Femur (tissue), 1 donor: ENCODE results near the gene PLRG1.

Experiments used
- DNase-seq: peaks from one replicate; pipeline ENCODE4 v3.0.0-alpha.2; 2017

The PLRG1 gene

DNA sequence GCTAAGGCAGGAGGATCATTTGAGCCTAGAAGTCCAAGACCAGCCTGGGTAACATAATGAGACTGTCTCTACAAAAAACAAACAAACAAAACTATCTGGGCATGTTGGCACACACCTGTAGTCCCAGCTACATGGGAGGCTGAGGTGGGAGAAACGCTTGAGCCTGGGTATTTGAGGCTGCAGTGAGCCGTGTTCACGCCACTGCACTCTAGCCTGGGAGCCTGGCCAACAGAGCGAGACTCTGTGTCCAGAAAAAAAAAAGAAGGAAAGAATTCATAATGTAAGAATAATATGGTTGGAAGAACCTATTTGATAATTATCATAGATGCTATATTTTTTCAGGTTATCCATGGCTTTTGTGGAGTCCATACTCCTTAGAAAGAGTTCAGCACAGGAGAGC, 32.6 kb downstream of the PLRG1 start:
- no peak for DNase-seq

DNA sequence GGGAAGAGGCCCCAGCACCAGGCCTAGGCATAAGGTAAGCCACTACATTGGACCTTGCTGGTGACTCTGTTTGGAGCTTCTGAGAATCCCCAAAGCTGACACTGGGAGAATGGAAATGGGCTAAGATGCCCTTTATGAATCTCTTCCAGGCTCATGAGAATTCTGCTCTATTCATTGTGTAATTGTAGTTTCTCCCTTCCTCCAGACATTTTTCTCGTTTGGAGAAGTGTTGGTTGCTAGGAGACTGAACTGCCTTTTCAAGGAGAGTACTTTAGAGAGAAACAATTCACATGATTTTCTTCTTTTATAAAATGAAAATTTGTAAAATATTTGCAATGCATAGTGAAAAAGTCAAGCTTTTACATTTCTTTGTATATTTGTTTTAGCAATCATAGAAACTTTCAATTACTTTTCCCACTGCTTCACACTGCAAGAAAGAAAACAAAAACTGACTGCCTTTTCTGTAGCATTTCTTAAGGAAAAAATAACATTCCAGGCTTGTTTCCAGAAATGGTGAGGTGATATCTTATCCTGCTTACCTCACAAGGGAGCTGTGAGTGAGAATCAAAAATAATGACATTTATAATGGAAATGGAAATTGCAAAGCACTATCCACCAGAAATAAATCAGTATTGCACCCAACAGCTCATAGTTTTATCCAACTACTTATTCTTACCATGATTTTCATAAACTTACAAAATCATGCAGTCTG, 33.7 kb downstream of the PLRG1 start:
- no peak for DNase-seq

DNA sequence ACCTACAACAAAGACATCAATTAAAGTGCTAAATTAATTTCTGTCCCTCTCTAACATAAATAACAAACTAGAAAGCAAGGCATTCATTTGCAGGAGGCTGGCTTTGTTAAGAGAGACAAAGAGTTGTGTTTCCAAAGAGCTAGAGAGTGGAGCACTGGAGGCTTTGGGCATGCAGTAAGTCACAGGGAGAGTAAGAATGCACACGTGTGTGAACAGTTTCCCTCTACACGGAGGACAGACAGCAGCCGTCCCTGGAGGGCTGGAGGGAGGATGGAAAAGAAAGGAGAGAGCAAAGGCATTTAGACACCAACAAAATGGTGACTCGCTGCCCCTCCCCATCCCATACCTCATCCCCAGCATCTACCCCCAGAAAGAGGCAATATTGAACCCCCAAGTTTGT, 38.2 kb downstream of the PLRG1 start:
- no peak for DNase-seq

DNA sequence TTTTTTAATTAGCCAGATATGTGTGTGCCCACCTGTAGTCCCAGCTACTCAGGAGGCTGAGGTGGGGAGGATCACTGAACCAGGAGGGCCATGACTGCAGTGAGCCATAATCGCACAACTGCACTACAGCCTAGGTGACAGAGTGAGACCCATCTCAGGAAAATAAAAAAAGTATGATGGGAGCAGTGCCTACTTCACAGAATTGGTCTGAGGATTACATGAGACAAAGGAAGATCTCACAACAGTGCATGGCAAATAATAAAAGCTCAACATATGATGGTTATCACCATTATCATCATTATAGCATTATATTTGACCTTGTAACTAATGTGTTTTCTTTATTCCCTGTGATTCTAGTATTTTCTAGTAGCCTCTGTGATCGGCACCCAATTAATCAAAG, 38.7 kb downstream of the PLRG1 start:
- no peak for DNase-seq

DNA sequence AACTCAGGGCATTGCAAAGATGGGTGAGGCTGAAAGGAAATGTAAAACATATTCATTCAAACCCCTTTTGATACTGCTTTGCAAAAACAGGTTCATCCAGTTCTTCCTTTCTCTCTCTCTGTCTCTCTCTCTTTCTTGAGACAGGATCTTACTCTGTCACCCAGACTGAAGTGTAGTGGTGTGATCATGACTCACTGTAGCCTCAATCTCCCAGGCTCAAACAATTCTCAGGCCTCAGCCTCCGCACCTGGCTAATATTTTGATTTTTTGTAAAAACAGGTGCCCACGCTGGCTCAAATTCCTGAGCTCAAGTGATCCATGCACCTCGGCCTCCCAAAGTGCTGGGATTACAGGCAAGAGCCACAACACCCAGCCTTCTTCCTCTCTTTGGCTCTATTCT, 43.0 kb downstream of the PLRG1 start:
- no peak for DNase-seq

DNA sequence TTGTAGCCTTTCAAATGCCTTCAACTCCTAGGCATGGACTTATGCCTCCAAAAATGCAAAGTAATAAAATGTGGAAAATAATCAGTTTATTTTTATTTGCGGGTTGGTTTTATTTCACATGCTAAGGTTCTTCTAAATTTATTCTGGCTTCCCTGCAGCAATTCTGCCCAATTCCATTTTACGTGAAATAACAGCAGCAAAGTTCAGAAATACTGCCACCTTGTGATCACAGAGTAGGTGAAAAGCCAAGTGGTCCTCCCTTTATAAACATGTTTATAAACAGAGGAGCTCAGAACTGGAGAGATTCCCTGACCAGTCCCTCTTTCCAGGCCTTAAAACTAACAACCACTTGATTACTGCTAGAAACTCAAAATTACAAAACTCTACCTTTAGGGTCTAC, 43.9 kb downstream of the PLRG1 start:
- peak; percentile 39 for DNase-seq

DNA sequence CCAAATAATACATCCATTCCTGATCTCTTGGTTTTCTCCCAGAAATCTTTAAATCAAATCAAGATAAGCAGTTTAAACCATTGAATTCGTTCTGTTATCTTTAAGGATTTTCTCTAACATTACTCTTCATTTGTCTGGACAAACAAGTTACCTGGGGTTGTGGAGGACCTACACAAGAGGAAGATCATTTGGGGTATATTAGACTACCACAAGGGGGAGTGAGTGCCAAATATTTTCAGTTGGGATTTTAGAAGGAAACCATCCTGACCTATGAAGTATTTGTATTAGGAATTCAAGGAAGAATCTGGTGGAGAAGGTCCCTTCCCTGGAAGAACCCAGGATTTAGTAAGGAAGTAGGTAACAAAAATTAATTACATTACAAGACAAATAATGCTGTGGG, 46.6 kb downstream of the PLRG1 start:
- DNase-seq: no peak

DNA sequence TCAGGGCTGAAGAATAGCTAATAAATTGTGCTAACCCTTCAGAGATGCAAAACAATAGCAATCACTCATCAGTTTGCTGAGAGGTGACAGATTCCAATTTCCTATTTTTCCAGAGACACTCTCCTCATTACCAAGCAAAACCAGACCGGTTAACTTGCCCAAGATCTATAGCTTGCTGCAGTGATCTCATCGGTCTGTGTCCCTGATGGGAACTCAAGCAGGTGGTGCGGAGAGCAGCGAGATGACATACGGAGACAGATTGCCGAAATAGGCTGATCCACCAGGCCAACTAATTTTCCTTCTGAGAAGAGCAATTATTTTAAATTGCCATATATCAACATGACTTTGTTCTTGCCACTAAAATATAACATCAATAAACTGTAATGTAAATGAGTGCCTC, 48.1 kb downstream of the PLRG1 start:
- DNase-seq: no peak

DNA sequence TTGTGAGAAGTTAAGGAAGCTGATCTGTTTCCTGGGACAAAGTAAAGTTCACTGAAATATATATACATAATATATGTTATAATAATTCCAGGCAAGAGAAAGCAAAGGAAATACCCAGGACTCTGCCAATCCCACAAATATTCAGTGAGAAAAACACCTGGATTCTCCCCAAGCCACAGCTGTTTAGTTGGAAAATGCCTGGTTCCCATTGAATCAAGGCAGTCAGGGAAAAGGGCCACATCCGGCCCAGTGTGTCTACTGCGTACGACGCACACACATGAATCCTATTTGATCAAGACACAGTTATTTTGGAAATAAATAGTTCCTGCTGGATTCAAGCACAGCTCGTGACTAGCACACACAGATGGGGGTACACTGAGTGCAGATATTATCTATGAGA, 52.3 kb downstream of the PLRG1 start:
- peak; percentile 72 for DNase-seq

DNA sequence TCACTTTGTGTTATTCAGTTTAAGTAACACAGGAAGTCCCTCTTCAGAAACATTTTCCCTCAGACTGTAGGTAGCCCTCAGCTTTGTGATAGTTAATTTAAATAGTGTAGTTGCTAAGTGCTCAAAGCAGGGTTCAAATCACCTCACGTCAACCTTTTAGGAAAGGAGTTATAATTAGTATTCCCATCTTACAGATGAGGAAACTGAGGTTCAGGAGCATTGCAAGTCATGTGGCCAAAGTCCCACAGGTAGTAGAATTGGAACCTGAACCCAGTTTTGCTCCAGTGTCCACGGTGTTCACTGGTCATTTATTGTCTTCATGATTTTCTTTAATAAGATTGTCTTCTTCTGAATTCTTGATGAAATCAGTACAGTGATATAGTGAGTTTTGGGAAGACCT, 54.3 kb downstream of the PLRG1 start:
- no peak for DNase-seq

DNA sequence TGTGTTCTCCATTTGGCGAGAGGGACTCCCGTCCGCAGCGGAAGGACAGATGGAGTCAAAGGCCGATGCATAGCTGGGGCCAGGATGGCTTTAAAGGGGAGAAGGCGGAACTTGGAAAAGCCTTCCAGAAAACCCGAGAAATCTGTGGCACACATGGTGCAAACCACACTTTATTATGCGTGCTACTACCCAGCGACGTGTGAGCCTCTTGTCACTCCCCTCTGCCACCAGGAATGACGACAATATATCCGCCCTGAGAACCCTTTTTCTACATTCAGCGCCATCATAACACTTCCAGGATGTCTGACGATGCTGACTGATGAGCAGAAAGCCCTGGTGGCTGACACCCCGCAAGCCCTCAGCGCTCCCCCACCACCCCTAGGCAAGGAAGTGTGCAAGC, 57.9 kb downstream of the PLRG1 start:
- DNase-seq: no peak

DNA sequence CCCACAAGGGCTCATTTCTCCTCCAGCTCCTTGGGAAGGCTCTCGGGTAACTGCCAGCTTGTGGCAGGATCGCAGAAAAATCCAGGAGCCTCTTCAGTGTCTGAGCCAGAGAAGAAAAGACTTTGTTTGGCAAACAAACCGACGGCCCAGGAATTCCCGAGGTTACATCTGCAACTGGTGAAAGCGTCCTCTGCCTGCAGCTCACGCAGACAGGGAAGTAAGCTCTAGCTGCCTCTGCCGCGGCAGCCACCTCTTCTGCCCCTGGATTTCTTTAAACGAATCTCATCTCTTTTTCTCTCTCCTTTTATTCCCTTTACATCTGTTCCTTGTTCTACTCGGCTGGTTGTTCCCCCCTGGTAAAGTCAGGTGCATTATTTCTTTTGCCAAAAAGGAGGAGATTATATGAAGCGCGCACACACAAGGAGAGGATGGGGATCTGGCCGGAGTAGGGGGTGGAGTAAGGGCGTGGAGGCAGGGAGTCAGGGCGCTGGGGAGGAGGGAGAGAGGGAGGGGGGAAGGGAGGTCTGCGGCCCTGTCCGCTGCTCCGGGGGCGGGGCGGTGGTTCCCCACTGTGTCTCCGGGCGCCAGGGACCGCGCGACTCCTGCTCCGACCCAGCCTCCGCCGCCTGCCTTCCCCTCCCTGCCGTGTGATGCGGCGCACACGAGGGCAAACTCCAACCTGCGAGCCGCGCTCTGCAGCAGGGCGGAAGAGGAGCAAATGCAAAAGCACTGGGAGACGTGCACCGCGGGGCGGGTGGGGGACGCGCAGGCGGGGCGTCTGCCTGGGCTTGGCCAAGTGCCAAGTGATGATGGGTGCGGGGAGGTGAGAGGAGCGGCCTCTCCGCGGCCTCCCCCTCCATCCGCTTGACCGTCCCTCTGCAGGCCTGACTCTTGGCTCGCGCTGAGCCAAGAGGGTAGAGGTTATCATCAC, 58.6 kb downstream of the PLRG1 start, which contains the start of gene DCHS2:
DCHS2 (minus strand) TSS at position 459 of the 931 bp plus-strand sequence; CDS start at position 15, 444 bp downstream.
- DNase-seq: peak; percentile 70

DNA sequence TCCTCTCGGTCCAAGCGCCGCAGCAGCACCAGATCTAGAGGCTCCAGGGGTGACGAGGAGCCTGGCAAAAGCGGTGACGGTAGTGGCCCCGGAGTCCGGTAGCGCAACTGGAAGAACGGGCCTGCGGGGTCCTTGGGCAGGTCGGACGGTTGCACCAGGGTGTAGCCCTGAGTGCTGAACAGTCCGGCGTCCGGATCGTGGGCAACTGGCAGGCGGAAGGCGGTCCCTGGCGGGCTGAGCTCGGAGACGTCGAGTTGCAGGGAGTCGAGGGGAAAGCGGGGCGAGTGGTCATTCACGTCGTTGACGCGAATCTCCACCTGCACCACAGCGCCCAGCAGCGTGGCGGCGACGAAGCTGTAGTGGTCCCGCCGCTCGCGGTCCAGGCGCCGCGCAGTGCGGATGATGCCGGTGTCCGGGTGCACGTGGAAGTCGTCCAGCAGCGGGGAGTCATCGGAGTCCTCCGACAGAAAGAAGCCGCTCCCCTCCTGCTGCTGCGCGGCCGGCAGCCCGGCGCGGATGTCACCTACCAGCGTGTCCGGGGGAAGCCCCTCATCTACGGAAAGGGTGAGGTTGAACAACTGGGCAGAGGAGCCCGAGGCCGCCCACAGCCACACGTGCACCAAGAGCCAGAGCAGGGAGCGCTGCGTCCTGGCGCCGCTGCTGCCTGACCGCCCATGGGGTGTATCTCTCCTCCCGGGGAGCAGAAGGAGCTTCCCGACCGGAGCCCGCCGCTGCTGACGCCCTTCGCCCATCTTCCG, 59.4 kb downstream of the PLRG1 start:
- peak; percentile 57 for DNase-seq

DNA sequence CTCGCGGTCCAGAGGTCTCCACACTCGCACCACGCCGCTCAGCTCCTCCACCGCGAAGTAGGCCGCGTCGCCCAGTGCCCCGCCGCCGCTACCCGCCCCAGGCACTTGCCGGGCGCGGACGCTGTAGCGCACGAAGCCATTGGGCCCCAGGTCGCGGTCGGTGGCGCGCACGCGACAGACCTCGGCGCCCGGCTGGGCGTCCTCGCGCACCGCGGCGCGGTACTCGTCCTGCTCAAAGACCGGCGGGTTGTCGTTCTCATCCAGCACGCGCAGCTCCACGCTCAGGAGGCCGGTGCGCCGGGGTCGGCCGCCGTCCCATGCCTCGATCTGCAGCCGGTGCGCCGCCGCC, 60.0 kb downstream of the PLRG1 start:
- DNase-seq: no peak

DNA sequence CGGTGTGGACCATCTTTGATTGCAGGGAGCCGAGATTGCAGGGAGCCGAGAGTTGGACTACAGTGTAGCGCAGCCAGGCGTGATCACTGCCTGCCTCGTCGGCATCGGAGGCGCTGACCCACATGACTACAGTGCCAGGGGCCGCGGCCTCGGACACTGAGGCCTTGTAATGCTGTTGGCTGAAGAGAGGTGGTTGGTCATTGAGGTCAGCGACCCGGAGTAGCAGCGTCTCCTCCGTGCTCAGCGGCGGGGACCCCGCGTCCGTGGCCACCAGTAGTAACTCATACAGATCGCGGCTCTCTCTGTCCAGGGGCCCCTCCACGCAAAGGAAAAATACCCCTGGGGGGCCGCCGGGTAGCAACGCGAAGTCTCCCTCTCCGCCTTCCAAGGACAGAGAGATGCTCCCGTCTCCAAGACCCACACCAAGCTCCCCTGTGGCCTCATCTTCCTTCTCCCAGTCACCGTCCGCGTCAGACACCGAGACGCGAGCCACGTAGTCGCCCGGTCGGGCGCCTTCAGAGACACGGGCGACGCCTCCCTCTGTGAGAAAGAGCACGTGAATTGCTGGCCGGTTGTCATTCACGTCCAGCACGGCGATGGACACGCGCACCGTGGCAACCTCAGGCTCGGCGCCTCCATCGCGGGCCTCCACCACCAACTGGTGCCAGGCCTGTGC, 60.5 kb downstream of the PLRG1 start:
- DNase-seq: peak; percentile 30

DNA sequence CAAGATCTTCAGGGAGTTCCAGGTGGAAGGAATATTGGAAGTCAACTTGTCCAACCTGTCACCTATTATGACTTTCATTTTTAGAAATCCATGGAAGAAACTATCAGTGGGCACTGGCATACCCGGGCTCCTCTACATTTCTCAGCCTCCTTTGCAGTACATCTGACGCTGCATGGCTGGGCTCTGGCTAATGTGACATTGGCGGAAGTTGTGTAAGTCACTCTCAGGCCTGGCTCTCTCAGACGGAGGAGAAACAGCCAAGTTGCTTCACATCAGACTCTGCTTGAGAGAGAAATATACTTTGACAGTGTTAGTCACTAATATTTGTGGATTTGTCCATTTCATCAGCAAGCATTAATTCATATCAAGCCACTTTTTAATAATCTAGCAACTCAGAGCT, 63.1 kb downstream of the PLRG1 start:
- DNase-seq: no peak

DNA sequence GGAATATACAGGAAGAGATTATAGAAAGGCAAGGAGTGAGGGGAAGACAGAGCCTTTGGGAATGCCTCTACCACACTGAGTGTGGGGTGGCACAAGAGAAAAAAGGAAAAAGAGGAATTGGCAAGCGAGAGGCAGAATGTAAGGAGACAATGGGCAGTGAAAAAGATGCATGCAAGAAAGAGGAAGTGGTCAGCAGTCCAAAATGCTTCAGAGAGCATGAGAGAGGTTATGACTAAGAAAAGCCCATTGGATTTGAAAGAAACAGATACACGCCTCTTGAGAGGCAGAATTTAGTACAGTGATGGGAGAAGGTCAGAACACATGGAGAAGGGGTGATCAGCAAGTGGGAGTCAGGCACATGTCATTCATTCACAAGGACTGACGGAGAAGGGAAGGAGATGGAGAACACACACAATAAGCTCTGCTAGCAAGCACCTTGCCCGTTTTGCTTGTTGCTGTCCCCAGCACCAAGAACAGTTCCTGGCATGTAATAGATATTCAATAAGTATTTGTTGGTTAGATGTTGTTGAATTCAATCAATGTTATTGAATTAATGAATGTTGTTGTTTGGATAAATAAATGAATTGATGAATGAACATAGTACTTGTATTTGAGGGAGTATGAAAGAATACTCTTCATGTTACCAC, 65.0 kb downstream of the PLRG1 start:
- DNase-seq: no peak
